Chondrocyte (in vitro differentiated cells): ENCODE results near the gene KLK3. TPM values are rescaled to one million over a fixed set of nuclear protein-coding genes. Genes with fewer than 3 reads are reported as not detected.

ENCODE experiments used
- DNase-seq: peaks from one replicate; pipeline ENCODE4 v3.0.0; 2021; ENCODE audit warnings: mixed read lengths, low spot score
- H3K27ac Mint-ChIP-seq: one replicate; pipeline ENCODE4 v1.8.0; 2021; ENCODE audit warnings: mild to moderate bottlenecking, moderate library complexity, mixed read lengths; ENCODE audit not compliant: unreplicated experiment
- H3K27me3 Mint-ChIP-seq: 2 replicates; pipeline ENCODE4 v1.8.0; 2021; ENCODE audit warnings: low read depth, mixed read lengths
- H3K36me3 Mint-ChIP-seq: 2 replicates; pipeline ENCODE4 v1.8.0; 2021; ENCODE audit warnings: low read depth, mixed read lengths
- H3K4me1 Mint-ChIP-seq: 2 replicates; pipeline ENCODE4 v1.8.0; 2021; ENCODE audit warnings: low read depth, mild to moderate bottlenecking, mixed read lengths
- H3K4me3 Mint-ChIP-seq: one replicate; pipeline ENCODE4 v1.8.0; 2021; ENCODE audit warnings: mild to moderate bottlenecking, moderate library complexity, mixed read lengths; ENCODE audit not compliant: unreplicated experiment
- H3K9me3 Mint-ChIP-seq: 2 replicates; pipeline ENCODE4 v1.8.0; 2021; ENCODE audit warnings: low read depth, mixed read lengths
- CTCF ChIP-seq: fragments of 200-600 bp; sonication (generic); IDR thresholded peaks from 2 replicates; pipeline ENCODE4 v1.5.0; 2021; ENCODE audit warnings: antibody characterized with exemption, mild to moderate bottlenecking, moderate library complexity
- total RNA-seq: library from RNA; stranded (reverse); gene quantifications from 3 replicates; pipeline ENCODE4 v1.2.1, GENCODE V29; 2021

The KLK3 gene
- total RNA-seq, 1 donor from 2014 or later = not detected

- Mint-ChIP-seq H3K4me3 (peak overlapping the region; percentile 74), H3K9me3 (no peaks in the 10 kb centered on the region), H3K36me3 (no peaks in the 10 kb centered on the region), H3K27me3 (peaks cover 11% of the 10 kb centered on the region), H3K4me1 (peaks cover 13% of the 10 kb centered on the region), H3K27ac (no peak overlapping the region)
- peak; percentile 75 for DNase-seq
- TF ChIP-seq CTCF = no peak
Observed at GRCh38 chr19:50836543-50837195, 18.0 kb upstream of the KLK3 start.

GRCh38 chr19:50837300-50837699, 17.4 kb upstream of the KLK3 start:
- peaks cover 12% of the 10 kb centered on the region for H3K27me3 Mint-ChIP-seq
- no peak overlapping the region for H3K4me3 Mint-ChIP-seq
- peaks cover 13% of the 10 kb centered on the region for H3K4me1 Mint-ChIP-seq
- TF ChIP-seq CTCF = no peak
- H3K9me3 Mint-ChIP-seq = peaks cover 3% of the 10 kb centered on the region
- no peak overlapping the region for H3K27ac Mint-ChIP-seq
- no peaks in the 10 kb centered on the region for H3K36me3 Mint-ChIP-seq
- DNase-seq = peak; percentile 48

- H3K27me3 Mint-ChIP-seq = peaks cover 12% of the 10 kb centered on the region
- no peak overlapping the region for H3K27ac Mint-ChIP-seq
- peak; percentile 10 for DNase-seq
- peaks cover 13% of the 10 kb centered on the region for H3K4me1 Mint-ChIP-seq
- H3K9me3 Mint-ChIP-seq = peaks cover 8% of the 10 kb centered on the region
- no peak overlapping the region for H3K4me3 Mint-ChIP-seq
- TF ChIP-seq CTCF = peak; percentile 42
- peaks cover under 1% of the 10 kb centered on the region for H3K36me3 Mint-ChIP-seq
Observed at GRCh38 chr19:50838239-50838638, 16.5 kb upstream of the KLK3 start.

- Mint-ChIP-seq H3K9me3 (peaks cover 14% of the 10 kb centered on the region), H3K27me3 (peaks cover 22% of the 10 kb centered on the region), H3K27ac (no peak overlapping the region), H3K36me3 (peaks cover 2% of the 10 kb centered on the region), H3K4me3 (no peak overlapping the region), H3K4me1 (peaks cover 13% of the 10 kb centered on the region)
- DNase-seq = no peak
- TF ChIP-seq CTCF = no peak
Observed at GRCh38 chr19:50839712-50840655, 14.7 kb upstream of the KLK3 start.

- peaks cover 26% of the 10 kb centered on the region for H3K27me3 Mint-ChIP-seq
- H3K4me3 Mint-ChIP-seq = no peak overlapping the region
- H3K9me3 Mint-ChIP-seq = peaks cover 14% of the 10 kb centered on the region
- peaks cover under 1% of the 10 kb centered on the region for H3K4me1 Mint-ChIP-seq
- H3K36me3 Mint-ChIP-seq = peaks cover 2% of the 10 kb centered on the region
- no peak for DNase-seq
- TF ChIP-seq CTCF = no peak
- no peak overlapping the region for H3K27ac Mint-ChIP-seq
Observed at GRCh38 chr19:50842130-50842529, 12.6 kb upstream of the KLK3 start.
